Endodermal cell (in vitro differentiated cells): Measurements from ENCODE around the gene FAM9C. TPM values are rescaled to one million over a fixed set of nuclear protein-coding genes. Genes with fewer than 3 reads are reported as not detected.
"Not testable (repeated sequence)": the region's sequence is repeated elsewhere in the genome, so short reads cannot be mapped to it uniquely, and the experiment has no call there.

Experiments used
- DNase-seq: peaks from one replicate; pipeline ENCODE4 v3.0.0-alpha.2; 2017
- H3K27ac ChIP-seq: 2 replicates; pipeline ENCODE4 v1.5.1; 2013; ENCODE audit warnings: mild to moderate bottlenecking, low read depth, low read length, moderate library complexity
- H3K27me3 ChIP-seq: 2 replicates; pipeline ENCODE4 v1.6.1; 2013; ENCODE audit warnings: mild to moderate bottlenecking, low read length, moderate library complexity; ENCODE audit not compliant: insufficient read depth, control insufficient read depth, poor library complexity, severe bottlenecking
- H3K36me3 ChIP-seq: 2 replicates; pipeline ENCODE4 v1.7.0; 2013; ENCODE audit warnings: mild to moderate bottlenecking, low read length, moderate library complexity; ENCODE audit not compliant: control insufficient read depth, insufficient read depth
- H3K4me1 ChIP-seq: one replicate; pipeline ENCODE4 v1.7.0; 2013; ENCODE audit warnings: low read length; ENCODE audit not compliant: control insufficient read depth, insufficient read depth
- H3K4me3 ChIP-seq: 2 replicates; pipeline ENCODE4 v1.5.1; 2013; ENCODE audit warnings: mild to moderate bottlenecking, low read length, moderate library complexity
- H3K9ac ChIP-seq: 2 replicates; pipeline ENCODE4 v1.6.1; 2013; ENCODE audit warnings: mild to moderate bottlenecking, low read length, moderate library complexity; ENCODE audit not compliant: poor library complexity, severe bottlenecking; ENCODE audit errors: extremely low read depth
- H3K9me3 ChIP-seq: 2 replicates; pipeline ENCODE4 v1.6.1; 2013; ENCODE audit warnings: mild to moderate bottlenecking, low read length, moderate library complexity; ENCODE audit not compliant: control insufficient read depth
- H3K27ac Mint-ChIP-seq: 2 replicates; pipeline ENCODE4 v1.8.0; 2020; ENCODE audit warnings: mixed read lengths
- H3K27me3 Mint-ChIP-seq: 2 replicates; pipeline ENCODE4 v1.8.0; 2021; ENCODE audit warnings: mild to moderate bottlenecking, mixed read lengths; ENCODE audit not compliant: insufficient read depth
- H3K36me3 Mint-ChIP-seq: 2 replicates; pipeline ENCODE4 v1.8.0; 2020; ENCODE audit warnings: low read depth, mixed read lengths
- H3K4me1 Mint-ChIP-seq: 2 replicates; pipeline ENCODE4 v1.8.0; 2020; ENCODE audit warnings: mixed read lengths
- H3K4me3 Mint-ChIP-seq: 2 replicates; pipeline ENCODE4 v1.8.0; 2020; ENCODE audit warnings: mild to moderate bottlenecking, moderate library complexity, mixed read lengths
- H3K9me3 Mint-ChIP-seq: 2 replicates; pipeline ENCODE4 v1.8.0; 2020; ENCODE audit warnings: mild to moderate bottlenecking, mixed read lengths
- CTCF ChIP-seq: fragments of 200-600 bp; sonication (generic); conservative IDR thresholded peaks from 2 replicates; pipeline ENCODE4 v1.5.0; 2021; ENCODE audit warnings: antibody characterized with exemption, mild to moderate bottlenecking
- WGBS, 2 experiments: methylation state at CpG; one replicate each; pipeline versions ENCODE4 v1.1.5 to v1.1.7; 2013; ENCODE audit warnings: missing lambda C conversion rate in 2 of 2, mixed read lengths in 1 of 2; ENCODE audit not compliant: insufficient coverage in 1 of 2, insufficient read length in 1 of 2; 5-methylcytosine and 5-hydroxymethylcytosine counted together
- total RNA-seq, 2 donors: library from RNA; stranded (reverse); fragmentation: NEBNext Ultra II Directional in 1 of 2; extraction: Animal tissue kit (Norgen Biotek cat#: 25700) in 1 of 2; gene quantifications; 2 replicates in 1 of 2; 3 replicates in 1 of 2; pipeline ENCODE4 v1.2.1, GENCODE V29; 2021

Gene FAM9C
- total RNA-seq, 2 donors from 2014 or later, result not detected

GRCh38 chrX:13086076-13086475, 41.7 kb upstream of the FAM9C start:
- Mint-ChIP-seq H3K4me1 (peaks cover 6% of the 10 kb centered on the region), H3K27ac (no peak overlapping the region), H3K27me3 (peaks cover 3% of the 10 kb centered on the region), H3K9me3 (peaks cover 43% of the 10 kb centered on the region), H3K4me3 (no peak overlapping the region), H3K36me3 (no peaks in the 10 kb centered on the region)
- no peak for TF ChIP-seq CTCF
- no CpG with 5 or more reads among the region's 2 CpGs for WGBS, 2 experiments
- Histone ChIP-seq H3K4me3 (no peak overlapping the region), H3K36me3 (no peaks in the 10 kb centered on the region), H3K9me3 (no peaks in the 10 kb centered on the region), H3K27ac (no peak overlapping the region), H3K9ac (no peak overlapping the region), H3K27me3 (peaks cover 19% of the 10 kb centered on the region), H3K4me1 (no peaks in the 10 kb centered on the region)
- no peak for DNase-seq

- peaks cover 3% of the 10 kb centered on the region for H3K27me3 Mint-ChIP-seq
- Histone ChIP-seq H3K9me3 (no peaks in the 10 kb centered on the region), H3K27ac (no peak overlapping the region), H3K4me1 (no peaks in the 10 kb centered on the region), H3K9ac (no peak overlapping the region), H3K27me3 (peaks cover 19% of the 10 kb centered on the region), H3K36me3 (no peaks in the 10 kb centered on the region), H3K4me3 (no peak overlapping the region)
- H3K9me3 Mint-ChIP-seq, result peaks cover 47% of the 10 kb centered on the region
- 96% methylated on average over 4 of the region's 5 CpGs; no CpG with 5 or more reads in 1 of the 2 experiments for WGBS, 2 experiments
- DNase-seq, result no peak
- no peak for TF ChIP-seq CTCF
- peaks cover 6% of the 10 kb centered on the region for H3K4me1 Mint-ChIP-seq
- no peaks in the 10 kb centered on the region for H3K36me3 Mint-ChIP-seq
- no peak overlapping the region for H3K4me3 Mint-ChIP-seq
- no peak overlapping the region for H3K27ac Mint-ChIP-seq
Observed at GRCh38 chrX:13085526-13085925, 41.1 kb upstream of the FAM9C start.

GRCh38 chrX:13084611-13085010, 40.2 kb upstream of the FAM9C start:
- TF ChIP-seq CTCF, result no peak
- Histone ChIP-seq H3K4me1 (no peaks in the 10 kb centered on the region), H3K36me3 (no peaks in the 10 kb centered on the region), H3K9me3 (no peaks in the 10 kb centered on the region), H3K4me3 (no peak overlapping the region), H3K27ac (no peak overlapping the region), H3K27me3 (peaks cover 19% of the 10 kb centered on the region), H3K9ac (no peak overlapping the region)
- H3K9me3 Mint-ChIP-seq, result peaks cover 46% of the 10 kb centered on the region
- H3K4me1 Mint-ChIP-seq, result peaks cover 6% of the 10 kb centered on the region
- H3K36me3 Mint-ChIP-seq, result no peaks in the 10 kb centered on the region
- peaks cover 3% of the 10 kb centered on the region for H3K27me3 Mint-ChIP-seq
- no peak for DNase-seq
- WGBS, 2 experiments, result no CpG with 5 or more reads among the region's 1 CpG
- no peak overlapping the region for H3K27ac Mint-ChIP-seq
- H3K4me3 Mint-ChIP-seq, result no peak overlapping the region

GRCh38 chrX:13083755-13084326, 39.4 kb upstream of the FAM9C start:
- H3K4me3 Mint-ChIP-seq, H3K36me3 ChIP-seq, H3K36me3 Mint-ChIP-seq, H3K27ac Mint-ChIP-seq, H3K27ac ChIP-seq, H3K4me1 Mint-ChIP-seq, H3K27me3 Mint-ChIP-seq, H3K9me3 ChIP-seq, DNase-seq, H3K9ac ChIP-seq, H3K4me1 ChIP-seq, H3K4me3 ChIP-seq: not testable (repeated sequence)
- H3K9me3 Mint-ChIP-seq, result peaks cover 46% of the 10 kb centered on the region
- peaks cover 19% of the 10 kb centered on the region for H3K27me3 ChIP-seq
- 66% methylated on average over 9 of the region's 9 CpGs; no CpG with 5 or more reads in 1 of the 2 experiments for WGBS, 2 experiments
